Measurements from ENCODE around the gene COPZ1. TPM values are rescaled to one million over a fixed set of nuclear protein-coding genes. Genes with fewer than 3 reads are reported as not detected.

COPZ1 gene
- 164 and 220 TPM in 2 replicates for total RNA-seq
- 207 and 224 TPM in 2 replicates for polyA plus RNA-seq

- Histone ChIP-seq H3K4me1 (ENCODE audit: insufficient read depth) (peaks cover 25% of the 10 kb centered on the region), H3K9me2 (replicated peaks; ENCODE audit: insufficient read depth) (no peaks in the 10 kb centered on the region), H3K4me3 (peak within 1 kb of the TSS; percentile 64), H4K20me1 (ENCODE audit: insufficient read depth, poor library complexity, severe bottlenecking) (no peaks in the 10 kb centered on the region), H3K4me2 (peak within 1 kb of the TSS; percentile 75), H3K36me3 (replicated peaks; ENCODE audit: insufficient read depth, low read depth) (no peaks in the 10 kb centered on the region), H3K27me3 (no peaks in the 10 kb centered on the region), H2AFZ (peak within 1 kb of the TSS; percentile 86), H3K9me3 (ENCODE audit: low read depth) (no peaks in the 10 kb centered on the region), H3K27ac (peak within 1 kb of the TSS; percentile 89), H3K79me2 (peaks cover 46% of the 10 kb centered on the region)
- 3% methylated on average over 33 of the region's 34 CpGs for WGBS (ENCODE audit: low lambda C conversion rate, missing lambda C conversion rate)
- DNase-seq (ENCODE audit: low spot score) = peak; percentile 98
- peak; percentile 91 for TF ChIP-seq CTCF (IDR thresholded peaks at IDR 0.05; ENCODE audit: poor library complexity)
- no peak for TF ChIP-seq EZH2 (IDR thresholded peaks at IDR 0.05; ENCODE audit: borderline replicate concordance)
- TF ChIP-seq EZH2phosphoT487 (IDR thresholded peaks at IDR 0.05; ENCODE audit: low read depth, severe bottlenecking, unreplicated experiment) = no peak
Measured at GRCh38 chr12:54324617-54325441, at the start of gene COPZ1. COPZ1 (plus strand) TSS chr12:54325131; CDS start chr12:54325164, 33 bp downstream.

GRCh38 chr12:54276368-54276767, 48.6 kb upstream of the COPZ1 start:
- no peak for DNase-seq (ENCODE audit: low spot score)
- H4K20me1 ChIP-seq (ENCODE audit: insufficient read depth, poor library complexity, severe bottlenecking) = peaks cover 3% of the 10 kb centered on the region
- TF ChIP-seq EZH2 (IDR thresholded peaks at IDR 0.05; ENCODE audit: borderline replicate concordance) (no peak), CTCF (IDR thresholded peaks at IDR 0.05; ENCODE audit: poor library complexity) (no peak), EZH2phosphoT487 (IDR thresholded peaks at IDR 0.05; ENCODE audit: low read depth, severe bottlenecking, unreplicated experiment) (no peak)
- peaks cover 9% of the 10 kb centered on the region for H3K4me1 ChIP-seq (ENCODE audit: insufficient read depth)
- H3K4me3 ChIP-seq = no peak overlapping the region
- WGBS (ENCODE audit: low lambda C conversion rate, missing lambda C conversion rate) = 93% methylated on average over 3 of the region's 3 CpGs
- H2AFZ ChIP-seq = no peak overlapping the region
- no peaks in the 10 kb centered on the region for H3K36me3 ChIP-seq (replicated peaks; ENCODE audit: insufficient read depth, low read depth)
- H3K9me3 ChIP-seq (ENCODE audit: low read depth) = no peaks in the 10 kb centered on the region
- H3K4me2 ChIP-seq = no peak overlapping the region
- no peak overlapping the region for H3K27ac ChIP-seq
- H3K27me3 ChIP-seq = no peaks in the 10 kb centered on the region
- no peaks in the 10 kb centered on the region for H3K9me2 ChIP-seq (replicated peaks; ENCODE audit: insufficient read depth)
- peaks cover 81% of the 10 kb centered on the region for H3K79me2 ChIP-seq

- peak overlapping the region; percentile 50 for H3K4me3 ChIP-seq
- H3K4me2 ChIP-seq = peak overlapping the region; percentile 79
- H3K36me3 ChIP-seq (replicated peaks; ENCODE audit: insufficient read depth, low read depth) = no peaks in the 10 kb centered on the region
- no peak for DNase-seq (ENCODE audit: low spot score)
- H3K79me2 ChIP-seq = peaks cover 82% of the 10 kb centered on the region
- H3K9me3 ChIP-seq (ENCODE audit: low read depth) = no peaks in the 10 kb centered on the region
- WGBS (ENCODE audit: low lambda C conversion rate, missing lambda C conversion rate) = 36% methylated on average over 5 of the region's 5 CpGs
- no peak overlapping the region for H2AFZ ChIP-seq
- no peaks in the 10 kb centered on the region for H3K27me3 ChIP-seq
- H3K9me2 ChIP-seq (replicated peaks; ENCODE audit: insufficient read depth) = no peaks in the 10 kb centered on the region
- peaks cover 17% of the 10 kb centered on the region for H3K4me1 ChIP-seq (ENCODE audit: insufficient read depth)
- H3K27ac ChIP-seq = peak overlapping the region; percentile 87
- TF ChIP-seq EZH2phosphoT487 (IDR thresholded peaks at IDR 0.05; ENCODE audit: low read depth, severe bottlenecking, unreplicated experiment) = no peak
- TF ChIP-seq CTCF (IDR thresholded peaks at IDR 0.05; ENCODE audit: poor library complexity) = no peak
- no peak for TF ChIP-seq EZH2 (IDR thresholded peaks at IDR 0.05; ENCODE audit: borderline replicate concordance)
- H4K20me1 ChIP-seq (ENCODE audit: insufficient read depth, poor library complexity, severe bottlenecking) = peaks cover 18% of the 10 kb centered on the region
Measured at GRCh38 chr12:54277823-54278276, 47.1 kb upstream of the COPZ1 start.
